Small intestine (tissue), 7 donors: Measurements from ENCODE around the gene TMEM120B. TPM values are rescaled to one million over a fixed set of nuclear protein-coding genes. Genes with fewer than 3 reads are reported as not detected.

Experiments
- DNase-seq, 2 donors: peaks; one replicate each; pipeline versions ENCODE4 v3.0.0 to v3.0.0-alpha.2; 2013
- FAIRE-seq: peaks from 2 replicates; lab custom pipeline; 2012; peaks lifted over from hg19 to GRCh38; lab: Jason Lieb, UNC
- H3K27ac ChIP-seq, 3 donors: one replicate each; pipeline ENCODE4 v1.5.1; 2013; ENCODE audit warnings: low read length in 2 of 3, mild to moderate bottlenecking in 2 of 3, control low read depth in 1 of 3, inconsistent platforms in 1 of 3, low read depth in 1 of 3, moderate library complexity in 1 of 3
- H3K27me3 ChIP-seq, 3 donors: one replicate each; pipeline ENCODE4 v1.6.1; 2013; ENCODE audit warnings: low read length in 3 of 3, inconsistent platforms in 1 of 3; ENCODE audit not compliant: control insufficient read depth in 3 of 3, insufficient read depth in 3 of 3
- H3K36me3 ChIP-seq, 3 donors: one replicate each; pipeline ENCODE4 v1.6.1; 2013; ENCODE audit warnings: low read length in 3 of 3, inconsistent platforms in 1 of 3, low read depth in 1 of 3, mild to moderate bottlenecking in 1 of 3, moderate library complexity in 1 of 3; ENCODE audit not compliant: control insufficient read depth in 3 of 3, insufficient read depth in 2 of 3
- H3K4me1 ChIP-seq, 3 donors: one replicate each; pipeline ENCODE4 v1.6.1; 2013; ENCODE audit warnings: low read length in 2 of 3, inconsistent platforms in 1 of 3, low read depth in 1 of 3, mild to moderate bottlenecking in 1 of 3, moderate library complexity in 1 of 3; ENCODE audit not compliant: control insufficient read depth in 3 of 3, insufficient read depth in 2 of 3
- H3K4me3 ChIP-seq, 3 donors: one replicate each; pipeline ENCODE4 v1.5.1; 2013; ENCODE audit warnings: low read length in 3 of 3, control low read depth in 1 of 3, inconsistent platforms in 1 of 3, low read depth in 1 of 3, mild to moderate bottlenecking in 1 of 3, moderate library complexity in 1 of 3
- H3K9me3 ChIP-seq, 2 donors: one replicate each; pipeline ENCODE4 v1.6.1; 2013; ENCODE audit warnings: low read depth in 1 of 2, low read length in 1 of 2; ENCODE audit not compliant: control insufficient read depth in 2 of 2, insufficient read depth in 1 of 2
- WGBS, 3 donors: extraction: QIAGEN DNeasy Blood & Tissue Kit; methylation state at CpG; one replicate each; pipeline ENCODE4 v1.1.7; 2013; 5-methylcytosine and 5-hydroxymethylcytosine counted together
- polyA plus RNA-seq, 4 donors: library from polyadenylated mRNA; stranded (reverse) in 3 of 4; unstranded in 1 of 4; fragments of 200-250 nt in 3 of 4; fragments of 120-200 nt in 1 of 4; gene quantifications; one replicate each; pipeline versions ENCODE4 v1.2.1 to v1.2.3, GENCODE V29; 2013
- donor health status: healthy with polysubstance abuse.
- donor health status: control.
- donor health status: control.
- donor health status: Bipolar disorder and iron deficiency.
- donor health status: healthy.

The TMEM120B gene
- polyA plus RNA-seq, 4 donors = 2.7 to 11.3 (median 3.6) TPM

DNA sequence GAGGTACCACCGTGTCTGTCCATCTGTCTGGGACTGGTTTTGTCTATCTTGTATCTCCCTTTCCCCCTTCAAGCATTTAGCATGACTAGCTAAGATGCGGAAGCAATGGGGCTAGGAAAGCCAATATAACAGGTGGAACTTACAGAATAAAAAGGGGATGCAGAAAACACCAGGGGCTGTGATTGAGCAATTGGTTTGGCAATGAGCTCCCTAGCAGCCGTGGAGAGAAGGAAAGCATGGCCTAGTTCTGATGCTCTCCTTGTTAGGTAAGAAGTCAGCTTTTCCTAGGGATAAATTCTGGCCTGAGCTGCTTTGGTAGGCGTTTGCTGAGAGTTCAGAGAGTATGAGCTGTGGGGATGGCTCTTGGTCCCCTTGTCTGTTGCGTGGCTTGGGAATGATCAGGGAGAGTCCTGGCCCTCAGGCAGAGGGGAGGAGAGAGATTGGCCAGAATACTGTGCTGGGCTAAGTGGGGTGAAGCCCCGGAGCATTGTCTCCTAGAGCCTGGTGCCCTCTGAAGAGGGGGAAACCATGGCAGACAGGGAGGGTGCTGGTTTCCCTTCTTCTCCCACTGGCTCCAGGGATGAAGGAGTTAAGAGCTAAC lies 98.4 kb downstream of the TMEM120B start:
- DNase-seq (no peak), FAIRE-seq (no peak)
- Histone ChIP-seq H3K27me3 (no peaks in the 10 kb centered on the region), H3K4me3 (peak overlapping the region in 2 of 3 donors; percentile 65 to 67), H3K27ac (peak overlapping the region in 2 of 3 donors; percentile 8 to 81), H3K36me3 (peaks cover 12 to 92% (median 20%) of the 10 kb centered on the region in 3 donors), H3K9me3 (no peaks in the 10 kb centered on the region), H3K4me1 (peaks cover 5 to 45% (median 10%) of the 10 kb centered on the region in 3 donors)
- 50 to 53% (median 50%) methylated on average over 6 of the region's 6 CpGs for WGBS, 3 donors

GRCh38 chr12:121811434-121812319 lies 99.1 kb downstream of the TMEM120B start:
- peaks cover 5 to 38% (median 8%) of the 10 kb centered on the region in 3 donors for H3K4me1 ChIP-seq
- H3K4me3 ChIP-seq = peak overlapping the region; percentile 22 to 67 (median 65)
- peaks cover 12 to 91% (median 23%) of the 10 kb centered on the region in 3 donors for H3K36me3 ChIP-seq
- 4 to 5% (median 4%) methylated on average over 45 to 46 of the region's 46 CpGs for WGBS, 3 donors
- no peaks in the 10 kb centered on the region for H3K9me3 ChIP-seq
- FAIRE-seq (no peak), DNase-seq (peak; percentile 55 to 83)
- peak overlapping the region; percentile 28 to 81 (median 57) for H3K27ac ChIP-seq
- H3K27me3 ChIP-seq = no peaks in the 10 kb centered on the region

- H3K27ac ChIP-seq = peak overlapping the region; percentile 3 to 81 (median 9)
- 2 to 11% (median 7%) methylated on average over 24 to 26 of the region's 26 CpGs for WGBS, 3 donors
Measured at GRCh38 chr12:121812320-121812871, 99.8 kb downstream of the TMEM120B start.

GRCh38 chr12:121812921-121813896 lies 100.7 kb downstream of the TMEM120B start:
- peak overlapping the region in 2 of 3 donors; percentile 65 to 67 for H3K4me3 ChIP-seq
- peaks cover 0 to 28% (median 2%) of the 10 kb centered on the region in 3 donors for H3K4me1 ChIP-seq
- no peaks in the 10 kb centered on the region for H3K9me3 ChIP-seq
- FAIRE-seq (no peak), DNase-seq (peak; percentile 41)
- H3K27me3 ChIP-seq = no peaks in the 10 kb centered on the region
- H3K27ac ChIP-seq = peak overlapping the region in 2 of 3 donors; percentile 3 to 81
- WGBS, 3 donors = 24 to 42% (median 31%) methylated on average over 25 of the region's 25 CpGs
- H3K36me3 ChIP-seq = peaks cover 23 to 92% (median 34%) of the 10 kb centered on the region in 3 donors

More at GRCh38 chr12:121812320-121812871, 99.8 kb downstream of the TMEM120B start:
- Histone ChIP-seq H3K4me1 (peaks cover 2 to 32% (median 3%) of the 10 kb centered on the region in 3 donors), H3K9me3 (no peaks in the 10 kb centered on the region), H3K27me3 (no peaks in the 10 kb centered on the region), H3K36me3 (peaks cover 18 to 92% (median 29%) of the 10 kb centered on the region in 3 donors), H3K4me3 (peak overlapping the region; percentile 22 to 67 (median 65))
- DNase-seq = peak; percentile 81 to 88
- no peak for FAIRE-seq

- Histone ChIP-seq H3K36me3 (peaks cover 24 to 92% (median 34%) of the 10 kb centered on the region in 3 donors), H3K4me3 (no peak overlapping the region), H3K9me3 (no peaks in the 10 kb centered on the region), H3K27ac (no peak overlapping the region), H3K4me1 (peaks cover 0 to 28% (median 2%) of the 10 kb centered on the region in 3 donors), H3K27me3 (no peaks in the 10 kb centered on the region)
- no peak for FAIRE-seq
- WGBS, 3 donors = 94 to 98% (median 94%) methylated on average over 7 to 14 of the region's 14 CpGs
- no peak for DNase-seq
Measured at GRCh38 chr12:121813951-121814350, 101.4 kb downstream of the TMEM120B start.

- Histone ChIP-seq H3K4me1 (peaks cover 0 to 28% (median 2%) of the 10 kb centered on the region in 3 donors), H3K27ac (no peak overlapping the region), H3K27me3 (no peaks in the 10 kb centered on the region), H3K36me3 (peaks cover 27 to 93% (median 38%) of the 10 kb centered on the region in 3 donors), H3K4me3 (no peak overlapping the region), H3K9me3 (no peaks in the 10 kb centered on the region)
- DNase-seq (no peak), FAIRE-seq (no peak)
- WGBS, 3 donors = 93 to 95% (median 94%) methylated on average over 17 to 31 of the region's 31 CpGs
Measured at GRCh38 chr12:121814429-121815119, 102.0 kb downstream of the TMEM120B start.

GRCh38 chr12:121815263-121815662 lies 102.7 kb downstream of the TMEM120B start:
- Histone ChIP-seq H3K4me1 (peaks cover 0 to 28% (median 2%) of the 10 kb centered on the region in 3 donors), H3K27me3 (no peaks in the 10 kb centered on the region), H3K27ac (no peak overlapping the region), H3K4me3 (no peak overlapping the region), H3K9me3 (no peaks in the 10 kb centered on the region), H3K36me3 (peaks cover 27 to 93% (median 38%) of the 10 kb centered on the region in 3 donors)
- FAIRE-seq = no peak
- no peak for DNase-seq
- WGBS, 3 donors = 91 to 94% (median 93%) methylated on average over 8 of the region's 8 CpGs
